Neural progenitor cell (in vitro differentiated cells): ENCODE data around the gene RHOF. TPM values are rescaled to one million over a fixed set of nuclear protein-coding genes. Genes with fewer than 3 reads are reported as not detected.
A peak's percentile ranks its signal among the peaks of the same experiment; 100 is the strongest.
"Not testable (repeated sequence)": the region's sequence is repeated elsewhere in the genome, so short reads cannot be mapped to it uniquely, and the experiment has no call there.

ENCODE experiments used
- DNase-seq: peaks from one replicate; pipeline ENCODE4 v3.0.0-alpha.2; 2016; ENCODE audit warnings: low spot score
- H2AFZ ChIP-seq: fragments of 200-600 bp; sonication (generic); replicated peaks from 2 replicates; pipeline ENCODE4 v1.6.1; 2016; ENCODE audit warnings: antibody characterized with exemption
- H3F3A ChIP-seq: fragments of 200-600 bp; sonication (generic); 2 replicates; pipeline ENCODE4 v1.6.1; 2016; ENCODE audit warnings: antibody characterized with exemption, low read depth
- H3K27ac ChIP-seq: fragments of 200-600 bp; sonication (generic); 2 replicates; pipeline ENCODE4 v1.5.1; 2016; ENCODE audit warnings: mild to moderate bottlenecking
- H3K27me3 ChIP-seq: fragments of 200-600 bp; sonication (generic); 2 replicates; pipeline ENCODE4 v1.6.1; 2016; ENCODE audit warnings: mild to moderate bottlenecking, moderate library complexity
- H3K36me3 ChIP-seq: fragments of 200-600 bp; sonication (generic); 2 replicates; pipeline ENCODE4 v1.5.1; 2016
- H3K4me1 ChIP-seq: fragments of 200-600 bp; sonication (generic); 2 replicates; pipeline ENCODE4 v1.6.1; 2016; ENCODE audit warnings: mixed run types
- H3K4me2 ChIP-seq: fragments of 200-600 bp; sonication (generic); 2 replicates; pipeline ENCODE4 v1.6.1; 2016
- H3K4me3 ChIP-seq: fragments of 200-600 bp; sonication (generic); 2 replicates; pipeline ENCODE4 v1.5.1; 2016
- H3K79me2 ChIP-seq: fragments of 200-600 bp; sonication (generic); 2 replicates; pipeline ENCODE4 v1.6.1; 2016; ENCODE audit warnings: low read depth
- H3K9ac ChIP-seq: fragments of 200-600 bp; sonication (generic); 2 replicates; pipeline ENCODE4 v1.6.1; 2016
- H3K9me3 ChIP-seq: fragments of 200-600 bp; sonication (generic); 2 replicates; pipeline ENCODE4 v1.5.1; 2016; ENCODE audit warnings: low read depth
- H4K20me1 ChIP-seq: fragments of 200-600 bp; sonication (generic); 2 replicates; pipeline ENCODE4 v1.6.1; 2016; ENCODE audit warnings: low read depth
- H3K27ac Mint-ChIP-seq: 3 replicates; pipeline ENCODE4 v1.8.0; 2021; ENCODE audit warnings: mixed read lengths
- H3K27me3 Mint-ChIP-seq: 2 replicates; pipeline ENCODE4 v1.8.0; 2022; ENCODE audit warnings: low read depth, mild to moderate bottlenecking, inconsistent platforms, moderate library complexity, mixed read lengths; ENCODE audit not compliant: insufficient read depth
- H3K36me3 Mint-ChIP-seq: 3 replicates; pipeline ENCODE4 v1.8.0; 2021; ENCODE audit warnings: mixed read lengths
- H3K4me1 Mint-ChIP-seq: 3 replicates; pipeline ENCODE4 v1.8.0; 2021; ENCODE audit warnings: mixed read lengths
- H3K4me3 Mint-ChIP-seq: 3 replicates; pipeline ENCODE4 v1.8.0; 2021; ENCODE audit warnings: mild to moderate bottlenecking, moderate library complexity, mixed read lengths
- H3K9me3 Mint-ChIP-seq: 3 replicates; pipeline ENCODE4 v1.8.0; 2020; ENCODE audit warnings: mixed read lengths
- CTCF ChIP-seq: fragments of 200-600 bp; sonication (generic); IDR thresholded peaks from 2 replicates; pipeline ENCODE4 v1.5.1; 2017; ENCODE audit warnings: antibody characterized with exemption, mild to moderate bottlenecking
- EZH2 ChIP-seq: fragments of 200-600 bp; sonication (generic); IDR thresholded peaks from 2 replicates; pipeline ENCODE4 v1.6.1; 2017; ENCODE audit warnings: antibody characterized with exemption, mild to moderate bottlenecking, moderate library complexity
- EZH2phosphoT487 ChIP-seq: fragments of 200-600 bp; sonication (generic); IDR thresholded peaks from 2 replicates; pipeline ENCODE4 v1.6.1; 2017; ENCODE audit warnings: antibody characterized with exemption
- total RNA-seq: library from RNA; depleted of rRNA; stranded (reverse); fragments of >200 nt; gene quantifications from 2 replicates; pipeline ENCODE4 v1.2.3, GENCODE V29; 2015; ENCODE audit warnings: low replicate concordance

Gene RHOF
- total RNA-seq, 1 donor from 2014 or later, result 20.1 TPM

- H3K36me3 Mint-ChIP-seq, result peaks cover 3% of the 10 kb centered on the region
- H3K27ac Mint-ChIP-seq, result no peak overlapping the region
- Histone ChIP-seq H3K9ac (no peak overlapping the region), H3K4me3 (no peak overlapping the region), H3K9me3 (no peaks in the 10 kb centered on the region), H3K27ac (no peak overlapping the region), H3F3A (no peaks in the 10 kb centered on the region), H4K20me1 (no peaks in the 10 kb centered on the region), H3K79me2 (no peaks in the 10 kb centered on the region), H3K4me2 (no peak overlapping the region), H2AFZ (no peak overlapping the region), H3K4me1 (no peaks in the 10 kb centered on the region), H3K27me3 (no peaks in the 10 kb centered on the region), H3K36me3 (no peaks in the 10 kb centered on the region)
- H3K4me3 Mint-ChIP-seq, result no peak overlapping the region
- TF ChIP-seq CTCF (no peak), EZH2phosphoT487 (no peak), EZH2 (no peak)
- peaks cover 5% of the 10 kb centered on the region for H3K27me3 Mint-ChIP-seq
- peaks cover 27% of the 10 kb centered on the region for H3K4me1 Mint-ChIP-seq
- H3K9me3 Mint-ChIP-seq, result no peaks in the 10 kb centered on the region
- DNase-seq, result no peak
These were observed 28.7 kb downstream of the RHOF start for GRCh38 chr12:121764808-121765207.

GRCh38 chr12:121762269-121762668 lies 31.2 kb downstream of the RHOF start:
- H3K36me3 ChIP-seq, result no peaks in the 10 kb centered on the region
- H3K9me3 Mint-ChIP-seq, result no peaks in the 10 kb centered on the region
- H3K79me2 ChIP-seq, result no peaks in the 10 kb centered on the region
- peaks cover 17% of the 10 kb centered on the region for H3K4me1 Mint-ChIP-seq
- TF ChIP-seq EZH2phosphoT487, result no peak
- TF ChIP-seq CTCF, result no peak
- no peak for TF ChIP-seq EZH2
- H4K20me1 ChIP-seq, result no peaks in the 10 kb centered on the region
- peaks cover 4% of the 10 kb centered on the region for H3K36me3 Mint-ChIP-seq
- peaks cover 7% of the 10 kb centered on the region for H3K27me3 Mint-ChIP-seq
- no peak overlapping the region for H3K4me2 ChIP-seq
- H3K27ac Mint-ChIP-seq, result peak overlapping the region; percentile 12
- no peak for DNase-seq
- no peak overlapping the region for H3K27ac ChIP-seq
- H3K4me3 ChIP-seq, result no peak overlapping the region
- no peaks in the 10 kb centered on the region for H3F3A ChIP-seq
- no peak overlapping the region for H3K4me3 Mint-ChIP-seq
- H3K9me3 ChIP-seq, result no peaks in the 10 kb centered on the region
- no peak overlapping the region for H2AFZ ChIP-seq
- no peak overlapping the region for H3K9ac ChIP-seq
- no peaks in the 10 kb centered on the region for H3K4me1 ChIP-seq
- no peaks in the 10 kb centered on the region for H3K27me3 ChIP-seq

GRCh38 chr12:121758536-121758935 lies 35.0 kb downstream of the RHOF start:
- H3K36me3 ChIP-seq, H2AFZ ChIP-seq, H3K9ac ChIP-seq, H3K4me1 Mint-ChIP-seq, H3K27me3 ChIP-seq, H4K20me1 ChIP-seq, H3K4me2 ChIP-seq, H3K4me3 ChIP-seq, H3K4me3 Mint-ChIP-seq, H3K9me3 ChIP-seq, H3K27ac Mint-ChIP-seq, H3K36me3 Mint-ChIP-seq, H3K4me1 ChIP-seq, H3F3A ChIP-seq, H3K27ac ChIP-seq, DNase-seq, H3K79me2 ChIP-seq, H3K27me3 Mint-ChIP-seq, H3K9me3 Mint-ChIP-seq: not testable (repeated sequence)

- Histone ChIP-seq H3K27me3 (no peaks in the 10 kb centered on the region), H3K4me1 (no peaks in the 10 kb centered on the region), H3K27ac (no peak overlapping the region), H3K79me2 (no peaks in the 10 kb centered on the region), H4K20me1 (no peaks in the 10 kb centered on the region), H3K4me3 (no peak overlapping the region), H3F3A (no peaks in the 10 kb centered on the region), H3K9ac (no peak overlapping the region), H3K9me3 (no peaks in the 10 kb centered on the region), H3K4me2 (no peak overlapping the region), H2AFZ (no peak overlapping the region), H3K36me3 (no peaks in the 10 kb centered on the region)
- Mint-ChIP-seq H3K27ac (no peak overlapping the region), H3K27me3 (peaks cover 4% of the 10 kb centered on the region), H3K4me3 (no peak overlapping the region), H3K36me3 (peaks cover 8% of the 10 kb centered on the region), H3K9me3 (no peaks in the 10 kb centered on the region), H3K4me1 (no peaks in the 10 kb centered on the region)
- TF ChIP-seq EZH2phosphoT487 (no peak), CTCF (no peak), EZH2 (no peak)
- no peak for DNase-seq
These were observed 37.9 kb downstream of the RHOF start for GRCh38 chr12:121755591-121755990.
